Liver (tissue), 3 donors: ENCODE measurements around the gene TXNRD2.

Source experiments
- CTCF ChIP-seq: fragments of 150-350 bp; IDR thresholded peaks from 2 replicates; pipeline ENCODE4 v1.5.1; 2017; ENCODE audit warnings: improper control_type of control experiment, low read depth, low read length; ENCODE audit not compliant: missing input control
- EGR1 ChIP-seq, 2 donors: IDR thresholded peaks; 2 replicates each; pipeline ENCODE4 v1.6.1; 2016 to 2018; ENCODE audit warnings: antibody characterized with exemption in 2 of 2, low read depth in 2 of 2
- HNF4A ChIP-seq, 2 donors: conservative IDR thresholded peaks; 2 replicates each; pipeline ENCODE4 v1.6.1; 2016; ENCODE audit warnings: antibody characterized with exemption in 2 of 2, mild to moderate bottlenecking in 2 of 2
- MAX ChIP-seq: IDR thresholded peaks from 2 replicates; pipeline ENCODE4 v1.6.1; 2016; ENCODE audit warnings: antibody characterized with exemption
- YY1 ChIP-seq: IDR thresholded peaks from 2 replicates; pipeline ENCODE4 v1.6.1; 2016; ENCODE audit warnings: antibody characterized with exemption, mild to moderate bottlenecking
- donor health status: healthy.
- donor health status: healthy.

GRCh38 chr22:19876314-19876940, 65.2 kb downstream of the TXNRD2 start:
- TF ChIP-seq EGR1 (IDR thresholded peaks at IDR 0.05; ENCODE audit: low read depth in 2 of 2) (no peak), CTCF (no peak), HNF4A (conservative IDR thresholded peaks at IDR 0.05) (no peak), YY1 (no peak), MAX (no peak)
